PC-9 (cell line): ENCODE data around the gene TNIP2. TPM values are rescaled to one million over a fixed set of nuclear protein-coding genes. Genes with fewer than 3 reads are reported as not detected.

ENCODE experiments used
- BruUV-seq: library from RNA; stranded (reverse); fragments of 400-500 nt; replicated peaks from 2 replicates; lab custom pipeline; 2021; lab: Mats Ljungman, UMichigan
- CTCF ChIA-PET: fragments of 300-600 bp; sonication (Branson Sonifier 250); formaldehyde crosslinking; loops from one replicate; lab custom pipeline; 2022; ENCODE audit warnings: antibody characterized with exemption; lab: Charles Lee
- POLR2A ChIA-PET: fragments of 300-600 bp; sonication (Branson Sonifier 250); formaldehyde crosslinking; loops from one replicate; lab custom pipeline; 2022; ENCODE audit warnings: antibody characterized with exemption; ENCODE audit not compliant: unreplicated experiment; lab: Charles Lee
- DNase-seq, 2 experiments: peaks; one replicate each; pipeline versions ENCODE4 v3.0.0 to v3.0.0-alpha.2; 2015 to 2022; ENCODE audit warnings: mixed read lengths in 1 of 2
- H2AFZ ChIP-seq: fragments of 200-600 bp; sonication (generic); 2 replicates; pipeline ENCODE4 v1.8.1; 2017; ENCODE audit warnings: antibody characterized with exemption
- H3F3A ChIP-seq: fragments of 200-600 bp; sonication (generic); 2 replicates; pipeline ENCODE4 v1.8.1; 2017; ENCODE audit warnings: antibody characterized with exemption, mild to moderate bottlenecking, low read depth; ENCODE audit not compliant: insufficient read depth
- H3K27ac ChIP-seq: fragments of 200-600 bp; sonication (generic); 2 replicates; pipeline ENCODE4 v1.6.1; 2016; ENCODE audit warnings: mixed run types
- H3K27me3 ChIP-seq: fragments of 200-600 bp; sonication (generic); 2 replicates; pipeline ENCODE4 v1.6.1; 2016; ENCODE audit warnings: low read depth, mixed run types; ENCODE audit not compliant: insufficient read depth
- H3K36me3 ChIP-seq: fragments of 200-600 bp; sonication (generic); 2 replicates; pipeline ENCODE4 v1.6.1; 2016; ENCODE audit warnings: low read depth, mixed run types
- H3K4me1 ChIP-seq: fragments of 200-600 bp; sonication (generic); replicated peaks from 2 replicates; pipeline ENCODE4 v1.6.1; 2016; ENCODE audit warnings: mixed run types; ENCODE audit not compliant: insufficient read depth
- H3K4me2 ChIP-seq: fragments of 200-600 bp; sonication (generic); 2 replicates; pipeline ENCODE4 v1.6.1; 2017; ENCODE audit warnings: mixed run types
- H3K4me3 ChIP-seq: fragments of 200-600 bp; sonication (generic); 2 replicates; pipeline ENCODE4 v1.6.1; 2016; ENCODE audit warnings: mixed run types
- H3K79me2 ChIP-seq: fragments of 200-600 bp; sonication (generic); 2 replicates; pipeline ENCODE4 v1.6.1; 2017; ENCODE audit warnings: low read depth, mixed run types
- H3K9me2 ChIP-seq: fragments of 200-600 bp; sonication (generic); 2 replicates; pipeline ENCODE4 v1.8.1; 2017; ENCODE audit warnings: mild to moderate bottlenecking; ENCODE audit not compliant: insufficient read depth
- H3K9me3 ChIP-seq: fragments of 200-600 bp; sonication (generic); 2 replicates; pipeline ENCODE4 v1.8.1; 2016; ENCODE audit warnings: low read depth; ENCODE audit not compliant: insufficient read depth
- H4K20me1 ChIP-seq: fragments of 200-600 bp; sonication (generic); 2 replicates; pipeline ENCODE4 v1.8.1; 2017; ENCODE audit not compliant: insufficient read depth
- CTCF ChIP-seq: fragments of 200-600 bp; sonication (generic); conservative IDR thresholded peaks from 2 replicates; pipeline ENCODE4 v1.6.1; 2017; ENCODE audit warnings: mixed run types, antibody characterized with exemption, mild to moderate bottlenecking, moderate library complexity
- EZH2 ChIP-seq: fragments of 200-600 bp; sonication (generic); IDR thresholded peaks from 2 replicates; pipeline ENCODE4 v1.8.0; 2017; ENCODE audit warnings: antibody characterized with exemption, low read depth
- intact Hi-C: fragments of 100-400 bp; cut with micrococcal nuclease; formaldehyde crosslinking; loops from one replicate; pipeline ENCODE4 v1.10.0; 2022; ENCODE audit not compliant: unreplicated experiment
- total RNA-seq: library from RNA; stranded (reverse); gene quantifications from 2 replicates; pipeline ENCODE4 v1.2.3, GENCODE V29; 2021

TNIP2 gene
- total RNA-seq, 1 experiment from 2014 or later: 37.1 TPM

GRCh38 chr4:2700031-2700430 is 56.1 kb downstream of the TNIP2 start:
- H3F3A ChIP-seq: no peaks in the 10 kb centered on the region
- ChIA-PET CTCF (no interaction called here), POLR2A (interaction anchor here (0.7 kb wide), 1 partner anchor 15 kb away, joined by 7 read pairs; no protein-coding TSS in a partner anchor)
- no peaks in the 10 kb centered on the region for H3K79me2 ChIP-seq
- BruUV-seq: no TSS peak
- H2AFZ ChIP-seq: no peak overlapping the region
- H3K9me2 ChIP-seq: no peaks in the 10 kb centered on the region
- intact Hi-C loops: no loop called here
- H3K4me2 ChIP-seq: no peak overlapping the region
- DNase-seq: no peak
- H3K27me3 ChIP-seq: no peaks in the 10 kb centered on the region
- H3K36me3 ChIP-seq: no peaks in the 10 kb centered on the region
- H3K4me3 ChIP-seq: no peak overlapping the region
- no peaks in the 10 kb centered on the region; the same call in 1 of the 2 replicates for H4K20me1 ChIP-seq
- no peak for TF ChIP-seq EZH2
- no peak for TF ChIP-seq CTCF
- H3K9me3 ChIP-seq: no peaks in the 10 kb centered on the region
- H3K4me1 ChIP-seq: no peaks in the 10 kb centered on the region
- H3K27ac ChIP-seq: no peak overlapping the region

DNA sequence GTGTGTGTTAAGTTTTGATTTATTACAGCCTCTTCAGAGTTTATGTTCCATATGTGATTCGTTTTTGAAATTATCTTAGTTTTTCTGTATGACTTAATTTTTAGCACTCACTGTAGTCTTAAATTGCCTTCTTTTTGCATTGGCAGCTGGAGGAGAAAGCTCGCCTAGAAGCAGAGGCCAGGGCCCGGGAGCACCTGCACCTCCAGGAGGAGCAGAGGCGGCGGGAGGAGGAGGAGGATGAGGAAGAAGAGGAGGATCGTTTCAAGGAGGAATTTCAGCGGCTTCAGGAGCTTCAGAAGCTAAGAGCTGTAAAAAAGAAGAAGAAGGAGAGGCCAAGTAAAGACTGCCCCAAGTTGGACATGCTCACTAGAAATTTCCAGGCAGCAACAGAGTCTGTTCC is 56.6 kb downstream of the TNIP2 start:
- Histone ChIP-seq H3K4me3 (no peak overlapping the region), H3K4me2 (no peak overlapping the region), H2AFZ (no peak overlapping the region), H3K79me2 (no peaks in the 10 kb centered on the region), H3K36me3 (no peaks in the 10 kb centered on the region), H3F3A (no peaks in the 10 kb centered on the region), H3K4me1 (no peaks in the 10 kb centered on the region), H3K9me3 (no peaks in the 10 kb centered on the region), H3K27me3 (no peaks in the 10 kb centered on the region), H4K20me1 (no peaks in the 10 kb centered on the region; the same call in 1 of the 2 replicates), H3K27ac (no peak overlapping the region), H3K9me2 (no peaks in the 10 kb centered on the region)
- TSS peak; percentile 8 for BruUV-seq
- ChIA-PET CTCF (no interaction called here), POLR2A (interaction anchor here (0.7 kb wide), 1 partner anchor 14 kb away, joined by 7 read pairs; no protein-coding TSS in a partner anchor)
- TF ChIP-seq EZH2 (no peak), CTCF (no peak)
- DNase-seq: no peak
- intact Hi-C loops: no loop called here

DNA sequence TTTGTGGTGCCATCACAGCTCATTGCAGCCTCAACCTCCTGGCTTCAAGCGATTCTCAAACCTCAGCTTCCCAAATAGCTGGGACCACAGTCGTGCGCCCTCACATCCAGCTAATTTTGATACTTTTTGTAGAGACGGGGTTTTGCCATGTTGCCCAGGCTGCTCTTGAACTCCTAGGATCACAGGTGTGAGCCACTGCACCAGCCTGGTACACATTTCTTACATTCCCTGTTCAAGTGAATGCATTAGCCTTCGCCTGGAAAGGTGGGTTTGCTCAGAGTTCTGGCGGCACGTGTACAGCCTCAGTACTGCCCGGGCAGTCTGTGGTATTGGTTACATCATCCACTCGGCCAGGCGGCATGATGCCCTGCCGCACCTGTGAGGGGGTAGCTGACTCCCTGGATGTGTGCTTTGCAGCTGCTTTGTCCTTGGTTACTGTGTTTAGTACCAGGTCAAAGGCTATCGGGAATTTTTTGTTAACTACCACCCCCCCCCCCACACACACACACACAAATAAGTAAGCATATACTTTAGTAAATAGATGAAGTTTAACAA is 57.1 kb downstream of the TNIP2 start:
- Histone ChIP-seq H3K4me3 (no peak overlapping the region), H3F3A (no peaks in the 10 kb centered on the region), H3K27ac (no peak overlapping the region), H3K4me2 (no peak overlapping the region), H3K9me3 (no peaks in the 10 kb centered on the region), H3K79me2 (no peaks in the 10 kb centered on the region), H4K20me1 (no peaks in the 10 kb centered on the region; the same call in 1 of the 2 replicates), H3K4me1 (no peaks in the 10 kb centered on the region), H3K9me2 (no peaks in the 10 kb centered on the region), H2AFZ (no peak overlapping the region), H3K27me3 (no peaks in the 10 kb centered on the region), H3K36me3 (no peaks in the 10 kb centered on the region)
- TF ChIP-seq CTCF (no peak), EZH2 (no peak)
- intact Hi-C loops: no loop called here
- ChIA-PET POLR2A (interaction anchor here (0.7 kb wide), 1 partner anchor 14 kb away, joined by 7 read pairs; no protein-coding TSS in a partner anchor), CTCF (no interaction called here)
- DNase-seq: no peak
- BruUV-seq: no TSS peak
